A172 (cell line): ENCODE results near the gene TRMT11. TPM values are rescaled to one million over a fixed set of nuclear protein-coding genes. Genes with fewer than 3 reads are reported as not detected.
"Not testable (repeated sequence)": the region's sequence is repeated elsewhere in the genome, so short reads cannot be mapped to it uniquely, and the experiment has no call there.

Source experiments
- DNase-seq: peaks from one replicate; pipeline ENCODE4 v3.0.0-alpha.2; 2015; ENCODE audit warnings: low spot score
- total RNA-seq: library from RNA; depleted of rRNA; stranded (reverse); fragments of >200 nt; shearing (Covaris generic); gene quantifications from 2 replicates; pipeline ENCODE4 v1.2.3, GENCODE V29; 2014

The TRMT11 gene
- total RNA-seq, 1 experiment from 2014 or later, result 49.2 TPM

- peak; percentile 90 for DNase-seq
Measured at GRCh38 chr6:125956506-125957390, 29.6 kb upstream of the TRMT11 start, which contains the start of gene HINT3. TSS of gene HINT3 (plus strand) at chr6:125956770. CDS start at chr6:125956978, 208 bp downstream.

GRCh38 chr6:125957391-125957693 is 29.0 kb upstream of the TRMT11 start:
- no peak for DNase-seq

GRCh38 chr6:125957845-125958244 is 28.5 kb upstream of the TRMT11 start:
- DNase-seq, result peak; percentile 64

- DNase-seq, result no peak
Measured at GRCh38 chr6:125959041-125959440, 27.3 kb upstream of the TRMT11 start.

- no peak for DNase-seq
Measured at GRCh38 chr6:125961117-125961516, 25.2 kb upstream of the TRMT11 start.

- no peak for DNase-seq
Measured at GRCh38 chr6:125962900-125963497, 23.3 kb upstream of the TRMT11 start.

GRCh38 chr6:125963817-125964216 is 22.5 kb upstream of the TRMT11 start:
- no peak for DNase-seq

GRCh38 chr6:125966569-125966968 is 19.8 kb upstream of the TRMT11 start:
- DNase-seq, result no peak

GRCh38 chr6:125968493-125968892 is 17.8 kb upstream of the TRMT11 start:
- DNase-seq, result no peak

- DNase-seq, result no peak
Measured at GRCh38 chr6:125970760-125971159, 15.6 kb upstream of the TRMT11 start.

- DNase-seq, result not testable (repeated sequence)
Measured at GRCh38 chr6:125972478-125972877, 13.9 kb upstream of the TRMT11 start.

GRCh38 chr6:125974214-125974866 is 12.0 kb upstream of the TRMT11 start:
- DNase-seq, result peak; percentile 50

- DNase-seq, result no peak
Measured at GRCh38 chr6:125979101-125979500, 7.2 kb upstream of the TRMT11 start.

- DNase-seq, result no peak
Measured at GRCh38 chr6:125981571-125982185, 4.7 kb upstream of the TRMT11 start.

- peak; percentile 59 for DNase-seq
Measured at GRCh38 chr6:125983246-125983945, 2.9 kb upstream of the TRMT11 start.

GRCh38 chr6:125984311-125984710 is 2.0 kb upstream of the TRMT11 start:
- no peak for DNase-seq

- DNase-seq, result no peak
Measured at GRCh38 chr6:125985522-125985921, 818 bp upstream of the TRMT11 start.

GRCh38 chr6:125985979-125986300 is 400 bp upstream of the TRMT11 start:
- DNase-seq, result no peak

- DNase-seq, result no peak
Measured at GRCh38 chr6:125987026-125987617, 782 bp downstream of the TRMT11 start.

- DNase-seq, result no peak
Measured at GRCh38 chr6:125988280-125988679, 1.9 kb downstream of the TRMT11 start.

- no peak for DNase-seq
Measured at GRCh38 chr6:125989631-125990030, 3.3 kb downstream of the TRMT11 start.
